NCI-H345 treated with DMSO at 0.1 percent for 48 hours (cell line): ENCODE data around the gene HNRNPR.
"Not testable (repeated sequence)": the region's sequence is repeated elsewhere in the genome, so short reads cannot be mapped to it uniquely, and the experiment has no call there.

ENCODE experiments used
- DNase-seq: peaks from one replicate; lab custom pipeline; 2025; ENCODE audit not compliant: unreplicated experiment; lab: John Stamatoyannopoulos, UW

HNRNPR gene

DNA sequence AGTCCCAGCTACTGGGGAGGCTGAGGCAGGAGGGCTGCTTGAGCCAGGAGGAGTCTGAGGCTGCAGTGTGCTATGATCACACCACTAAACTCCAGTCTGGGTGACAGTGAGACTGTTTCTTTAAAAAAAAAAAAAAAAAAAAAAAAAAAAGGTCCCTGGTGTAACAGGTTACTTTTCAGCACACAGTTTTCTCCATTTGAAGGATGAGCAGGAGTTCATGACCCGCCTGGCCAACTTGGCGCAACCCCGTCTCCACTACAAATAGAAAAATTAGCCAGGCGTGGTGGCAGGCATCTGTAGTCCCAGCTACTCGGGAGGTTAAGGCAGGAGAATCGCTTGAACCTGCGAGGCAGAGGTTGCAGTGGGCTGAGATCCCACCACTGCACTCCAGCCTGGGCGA, 12.4 kb downstream of the HNRNPR start:
- no peak for DNase-seq

- DNase-seq, result no peak
Measured at GRCh38 chr1:23330846-23331245, 13.2 kb downstream of the HNRNPR start.

DNA sequence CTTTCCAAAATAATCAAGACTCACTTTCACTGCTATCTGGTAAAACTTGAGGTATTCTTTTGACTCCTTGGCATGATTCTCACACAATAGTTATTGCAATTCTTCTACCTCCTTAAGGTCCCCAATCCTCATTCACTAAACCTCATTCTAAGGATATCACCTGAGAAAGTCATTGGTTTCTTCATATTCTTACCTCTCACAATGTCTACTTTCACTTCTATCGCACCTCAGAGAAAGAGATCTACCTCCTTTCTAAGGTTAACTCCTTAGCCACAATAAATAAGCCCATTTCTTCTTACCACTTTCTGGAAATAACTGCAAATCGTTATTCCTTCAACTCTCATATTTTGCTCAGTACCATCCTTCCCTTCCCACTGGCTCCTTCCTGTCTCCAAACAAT, 18.7 kb downstream of the HNRNPR start:
- DNase-seq, result no peak

GRCh38 chr1:23322770-23323169, 21.3 kb downstream of the HNRNPR start:
- DNase-seq, result no peak

DNA sequence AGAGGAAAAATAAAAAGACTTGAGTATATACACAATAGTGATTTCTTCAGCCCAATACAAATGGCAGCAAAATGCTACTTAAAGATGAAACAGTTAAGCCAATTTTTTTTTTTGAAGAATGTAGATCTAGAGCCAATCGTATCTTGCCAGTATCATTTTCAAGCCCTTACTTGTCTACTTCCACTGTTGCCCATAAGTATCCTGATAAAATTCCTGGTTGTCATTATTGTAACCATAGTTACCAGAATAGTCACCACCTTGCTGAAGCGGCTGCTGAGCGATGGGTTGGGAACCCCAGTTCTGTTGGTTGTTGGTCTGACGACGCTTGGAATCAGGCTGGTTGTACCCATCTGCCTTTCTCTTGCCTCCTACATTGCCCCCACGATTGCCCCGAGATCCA, 33.8 kb downstream of the HNRNPR start:
- DNase-seq, result not testable (repeated sequence)

DNA sequence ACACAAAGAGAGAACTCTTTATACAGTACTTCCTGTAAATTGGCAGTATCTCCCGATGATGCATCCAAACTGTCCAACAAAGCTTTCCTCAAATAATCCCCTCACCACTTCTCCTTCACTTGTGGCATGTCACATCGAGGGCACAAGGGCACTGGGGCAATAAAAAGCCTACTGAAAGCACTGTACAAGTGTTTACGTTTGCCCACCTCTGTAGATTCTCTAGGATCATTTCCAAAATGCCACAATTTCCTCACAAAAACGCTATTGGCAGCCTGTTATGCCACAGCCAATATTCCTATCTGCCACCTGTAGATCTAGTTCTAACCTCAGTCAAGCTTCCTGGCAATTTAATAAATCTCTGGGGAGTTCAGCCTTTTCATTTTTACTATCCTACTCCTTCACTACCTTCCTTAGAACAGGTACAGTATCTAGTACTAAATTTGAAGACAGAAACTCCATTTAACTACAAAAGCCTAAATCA, 39.9 kb downstream of the HNRNPR start:
- no peak for DNase-seq

- DNase-seq, result no peak
Measured at GRCh38 chr1:23303524-23303923, 40.6 kb downstream of the HNRNPR start.

- DNase-seq, result no peak
Measured at GRCh38 chr1:23296931-23297330, 47.2 kb downstream of the HNRNPR start.

GRCh38 chr1:23291706-23292105, 52.4 kb downstream of the HNRNPR start:
- no peak for DNase-seq

DNA sequence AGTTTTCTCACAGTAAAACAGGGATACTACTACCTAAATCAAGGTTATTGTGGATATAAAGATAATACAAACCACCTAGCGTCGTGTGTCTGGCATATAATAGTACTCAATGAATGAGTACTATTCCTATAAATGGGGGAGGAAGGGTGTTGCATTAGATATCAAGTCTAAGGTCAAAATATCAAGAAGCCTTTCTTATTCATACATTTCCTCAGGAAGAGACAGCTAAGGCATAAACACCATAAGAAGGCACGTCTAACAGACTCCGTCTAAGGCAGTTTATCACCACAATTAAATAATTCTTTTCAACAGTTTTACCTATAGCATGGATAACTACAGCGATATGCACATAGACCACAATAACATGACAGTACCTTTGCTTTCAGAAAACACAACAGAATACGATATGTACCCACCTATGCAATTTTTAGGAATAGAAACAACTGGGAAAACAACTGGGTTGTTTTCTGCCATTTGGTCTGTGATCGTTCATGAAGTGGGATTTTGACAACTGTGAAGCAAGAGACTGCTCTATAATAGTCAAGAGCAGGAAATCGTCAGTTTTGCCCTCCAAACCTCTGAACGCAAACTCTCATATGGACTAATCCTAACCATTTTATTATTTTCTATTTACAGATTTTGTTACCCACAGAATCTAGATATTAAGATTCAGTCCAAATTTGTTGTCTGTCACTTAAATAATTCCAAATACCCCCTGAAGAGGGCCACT, 53.1 kb downstream of the HNRNPR start:
- DNase-seq, result no peak

DNA sequence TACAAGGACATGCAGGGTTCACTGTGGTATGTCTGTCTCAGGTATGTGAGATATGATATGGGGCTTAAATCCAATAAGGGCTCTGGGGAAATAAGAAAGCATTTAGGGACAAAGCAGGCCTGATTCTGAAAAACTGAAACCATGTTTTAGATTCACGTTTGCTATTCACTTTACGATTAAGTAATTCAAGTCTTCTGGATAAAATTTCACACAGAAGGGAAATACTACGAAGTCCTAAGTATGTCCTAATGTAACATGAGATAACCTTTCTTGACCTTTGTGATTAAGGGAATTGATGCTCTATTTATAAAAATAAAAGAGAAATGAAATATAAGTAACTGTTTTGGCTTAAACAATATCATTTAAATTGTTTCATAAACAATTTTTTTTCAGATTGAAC, 55.4 kb downstream of the HNRNPR start:
- no peak for DNase-seq

DNA sequence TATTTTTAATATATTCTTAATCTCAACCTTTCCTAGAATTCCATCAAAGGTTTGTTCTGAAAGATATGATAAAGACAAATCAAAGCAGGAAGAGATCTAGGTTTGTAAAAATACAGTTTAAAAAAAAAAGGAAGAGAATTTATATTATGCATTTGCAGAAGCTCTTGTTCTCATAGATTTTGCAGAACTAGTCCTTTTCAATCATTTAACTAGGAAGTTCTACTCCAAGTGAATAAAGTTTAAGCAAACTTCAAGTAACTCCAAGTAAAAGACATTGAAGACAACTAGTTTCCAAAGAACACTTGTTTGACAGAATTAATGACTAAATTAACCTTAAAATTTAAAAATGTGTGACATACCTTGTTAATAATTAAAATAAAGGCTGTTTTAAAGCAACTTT, 55.9 kb downstream of the HNRNPR start:
- no peak for DNase-seq

- no peak for DNase-seq
Measured at GRCh38 chr1:23286401-23286800, 57.7 kb downstream of the HNRNPR start.

- no peak for DNase-seq
Measured at GRCh38 chr1:23283667-23284602, 60.1 kb downstream of the HNRNPR start.

DNA sequence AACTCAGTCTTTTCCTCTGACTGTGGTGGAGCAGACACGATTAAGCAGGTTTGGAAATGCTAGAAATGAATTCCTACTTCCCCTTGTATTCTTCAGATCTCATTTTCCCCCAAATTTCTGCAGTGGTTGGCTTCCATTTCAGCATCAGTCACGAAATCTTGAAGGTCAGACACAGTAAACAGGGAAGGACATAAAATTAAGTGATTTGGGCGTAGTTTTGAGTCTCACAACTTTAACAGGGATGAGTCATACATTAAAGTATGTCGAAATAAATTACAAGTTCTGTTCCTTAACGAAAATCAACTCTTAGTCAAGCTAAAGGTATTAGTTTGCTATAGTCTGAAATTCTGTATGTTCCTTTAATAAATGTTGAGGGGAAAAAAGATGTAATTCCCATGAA, 61.1 kb downstream of the HNRNPR start:
- no peak for DNase-seq

GRCh38 chr1:23278717-23279116, 65.4 kb downstream of the HNRNPR start:
- DNase-seq, result no peak

DNA sequence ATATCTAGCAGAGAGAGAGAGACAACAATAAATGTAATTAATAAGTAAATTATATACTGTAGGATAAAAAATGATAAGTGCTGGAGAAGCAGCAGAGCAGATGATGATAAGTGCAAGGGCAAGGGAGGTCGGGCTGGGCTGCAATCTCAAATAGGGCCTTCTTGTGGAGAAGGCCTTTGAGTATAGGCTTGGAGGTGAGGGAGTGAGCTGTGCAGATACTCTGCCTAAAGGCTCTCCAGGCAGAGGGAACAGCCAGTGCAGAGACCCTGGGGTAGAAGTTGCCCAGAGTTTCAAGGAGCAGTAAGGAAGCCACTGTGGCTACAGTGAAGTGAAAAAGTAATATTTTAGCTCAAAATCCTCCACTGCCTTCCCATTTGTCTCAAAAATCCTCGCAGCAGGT, 67.6 kb downstream of the HNRNPR start:
- DNase-seq, result no peak

DNA sequence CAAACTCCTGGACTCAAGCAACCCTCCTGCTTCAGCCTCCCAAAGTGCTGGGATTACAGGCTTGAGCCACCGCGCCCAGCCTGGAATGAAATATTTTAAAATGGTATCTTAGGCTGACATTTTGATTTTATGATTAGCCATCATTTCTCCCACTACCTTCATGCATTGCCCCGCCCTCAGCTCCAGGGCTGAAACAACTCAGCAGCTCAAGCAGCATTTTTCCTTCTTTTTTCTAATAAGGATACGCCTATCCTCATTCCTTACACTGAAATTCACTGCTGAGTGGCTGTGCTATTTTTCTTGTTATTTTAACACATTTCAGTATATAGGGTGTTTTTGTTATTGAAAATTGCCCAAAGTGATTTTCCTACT, 70.0 kb downstream of the HNRNPR start:
- DNase-seq, result no peak

- no peak for DNase-seq
Measured at GRCh38 chr1:23273450-23274133, 70.5 kb downstream of the HNRNPR start.

- DNase-seq, result no peak
Measured at GRCh38 chr1:23263380-23263887, 80.7 kb downstream of the HNRNPR start.

- DNase-seq, result not testable (repeated sequence)
Measured at GRCh38 chr1:23258082-23258481, 86.0 kb downstream of the HNRNPR start.
